HG03442 (cell line): Measurements from ENCODE around the gene ABCA7.
"Not testable (repeated sequence)": the region's sequence is repeated elsewhere in the genome, so short reads cannot be mapped to it uniquely, and the experiment has no call there.

Experiments used
- ATAC-seq: cut with Tn5 transposase; IDR thresholded peaks from one replicate; pipeline ENCODE4 v1.9.1; 2021; ENCODE audit warnings: mild to moderate bottlenecking, moderate library complexity; ENCODE audit not compliant: unreplicated experiment

ABCA7 gene

GRCh38 chr19:1104311-1105007, 64.6 kb downstream of the ABCA7 start:
- peak; percentile 33 for ATAC-seq

GRCh38 chr19:1105008-1105872, 65.3 kb downstream of the ABCA7 start:
- no peak for ATAC-seq

- ATAC-seq = no peak
Observed at GRCh38 chr19:1105873-1106840, 66.2 kb downstream of the ABCA7 start.

GRCh38 chr19:1106841-1107660, 67.1 kb downstream of the ABCA7 start:
- ATAC-seq = no peak

- no peak for ATAC-seq
Observed at GRCh38 chr19:1107661-1108261, 67.9 kb downstream of the ABCA7 start.

- no peak for ATAC-seq
Observed at GRCh38 chr19:1108291-1109031, 68.6 kb downstream of the ABCA7 start.

GRCh38 chr19:1109032-1109551, 69.2 kb downstream of the ABCA7 start:
- no peak for ATAC-seq

- no peak for ATAC-seq
Observed at GRCh38 chr19:1109697-1110671, 70.1 kb downstream of the ABCA7 start.

GRCh38 chr19:1110809-1111640, 71.1 kb downstream of the ABCA7 start:
- ATAC-seq = no peak

GRCh38 chr19:1111641-1112267, 71.8 kb downstream of the ABCA7 start:
- ATAC-seq = no peak

GRCh38 chr19:1112268-1113029, 72.5 kb downstream of the ABCA7 start:
- no peak for ATAC-seq

- ATAC-seq = no peak
Observed at GRCh38 chr19:1113030-1113985, 73.4 kb downstream of the ABCA7 start.

GRCh38 chr19:1113986-1114483, 74.1 kb downstream of the ABCA7 start:
- ATAC-seq = no peak

GRCh38 chr19:1114728-1115127, 74.8 kb downstream of the ABCA7 start:
- not testable (repeated sequence) for ATAC-seq
